DMS153 (cell line): ENCODE results near the gene C1QTNF12.
A peak's percentile ranks its signal among the peaks of the same experiment; 100 is the strongest.

ENCODE experiments used
- DNase-seq: peaks from one replicate; lab custom pipeline; 2025; lab: John Stamatoyannopoulos, UW

The C1QTNF12 gene

DNA sequence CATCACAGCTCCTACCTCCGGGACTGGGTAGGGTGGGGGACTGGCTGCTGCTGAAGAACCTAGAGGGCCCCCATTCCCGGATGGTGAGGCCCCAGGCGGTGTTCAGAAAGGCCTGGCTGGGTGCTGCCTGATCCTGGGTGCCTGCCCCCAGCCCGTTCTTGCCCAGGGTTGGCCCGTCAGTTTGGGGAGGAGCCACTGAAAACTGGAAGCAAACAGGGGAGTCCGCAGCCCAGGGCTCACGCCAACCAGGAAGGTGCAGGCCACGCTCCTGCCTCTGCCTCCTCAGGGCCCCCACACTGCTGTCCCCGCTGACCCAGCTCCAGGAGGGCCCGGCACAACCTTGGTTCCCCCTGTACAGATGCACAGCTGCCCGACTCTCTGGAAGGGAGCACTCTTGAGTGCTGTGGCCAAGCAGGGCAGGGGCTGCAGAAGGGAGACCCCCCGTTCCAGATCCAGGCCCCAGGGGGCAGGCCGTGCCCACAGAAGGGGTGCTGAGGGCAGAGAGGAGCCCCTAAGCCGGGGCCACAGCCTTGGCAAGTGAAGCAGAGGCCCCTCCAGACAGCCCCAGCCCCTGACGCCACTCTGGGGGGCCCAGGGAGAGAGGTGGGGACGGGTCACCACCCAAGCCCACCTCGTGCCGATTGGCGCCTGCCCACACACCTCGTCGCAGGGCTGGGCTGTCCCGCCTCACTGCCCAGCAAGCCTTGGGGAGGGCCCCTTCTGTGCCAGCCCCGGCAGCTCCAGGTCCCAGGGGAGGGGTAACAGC is 5.5 kb downstream of the C1QTNF12 start:
- DNase-seq, result no peak

DNA sequence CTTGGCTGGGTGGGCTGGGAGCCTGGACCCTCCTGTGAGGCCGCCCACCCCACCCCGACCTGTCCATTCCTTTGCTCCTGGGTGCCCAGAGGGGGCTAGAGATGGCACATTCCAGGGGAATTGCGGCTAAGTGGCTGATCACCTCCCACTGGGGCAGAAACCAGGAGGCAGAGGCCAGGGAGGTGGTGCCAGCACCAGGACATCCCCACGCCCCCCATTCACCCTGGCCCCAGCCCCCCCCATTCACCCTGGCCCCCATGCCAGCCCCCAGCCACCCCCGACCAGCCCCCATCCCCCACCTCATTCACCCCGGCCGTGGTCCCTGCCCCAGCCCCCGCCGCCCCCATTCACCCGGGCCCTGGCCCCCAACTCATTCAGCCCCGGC is 6.2 kb downstream of the C1QTNF12 start:
- no peak for DNase-seq

DNA sequence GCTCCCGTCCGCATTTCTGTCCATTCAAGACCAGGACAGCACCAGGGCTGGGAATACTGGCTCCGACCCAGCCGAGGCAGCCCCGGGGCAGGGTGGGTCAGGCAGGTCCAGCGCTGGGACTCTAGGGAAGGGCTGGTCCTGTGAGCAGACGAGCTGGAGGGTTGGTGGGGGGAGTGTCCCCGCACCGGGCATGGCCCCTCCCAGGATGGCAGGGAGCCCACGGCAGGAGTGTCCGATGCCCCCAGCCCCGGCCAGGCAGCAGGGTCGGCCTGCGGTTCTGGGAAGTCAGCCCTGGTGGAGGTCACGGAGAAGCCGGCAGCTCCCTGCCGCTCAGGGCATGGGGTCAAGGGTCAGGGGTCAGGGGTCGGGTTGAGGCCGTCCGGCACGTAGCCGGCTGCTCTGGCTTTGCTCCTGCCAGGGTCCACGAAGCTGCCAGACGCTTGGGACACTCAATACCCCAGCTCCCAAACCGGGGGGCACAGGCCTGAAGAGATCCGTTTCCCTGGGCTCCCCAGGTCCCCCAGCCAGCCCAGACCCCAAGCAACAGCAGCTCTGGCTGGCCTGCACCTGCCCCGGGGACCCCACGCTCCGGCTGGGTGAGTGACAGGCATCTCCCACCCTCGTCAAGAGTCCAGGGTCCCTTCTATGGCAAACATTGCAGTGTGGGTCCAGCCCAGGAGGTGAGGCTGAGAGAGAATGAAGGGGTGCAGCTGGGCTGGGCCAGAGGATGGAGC is 6.7 kb downstream of the C1QTNF12 start:
- no peak for DNase-seq

DNA sequence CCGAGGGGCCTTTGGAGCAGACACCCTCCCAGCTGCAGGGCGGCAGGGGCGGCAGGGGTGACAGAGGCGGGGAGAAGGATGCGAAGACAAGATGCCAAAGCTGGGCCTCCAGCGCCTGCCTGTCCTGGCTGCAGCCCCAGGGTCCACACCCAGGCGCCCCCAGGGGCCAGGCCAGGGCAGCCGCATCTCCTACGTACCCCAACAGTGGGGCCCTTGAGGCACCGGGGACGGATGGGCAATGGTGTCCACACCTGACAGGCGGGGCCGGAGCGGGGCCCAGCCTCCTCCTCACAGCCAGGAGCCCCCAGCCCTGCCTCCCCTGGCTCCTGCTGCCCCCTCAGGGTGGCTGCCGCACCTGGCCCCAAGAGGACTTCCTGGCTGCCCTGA is 7.3 kb downstream of the C1QTNF12 start:
- no peak for DNase-seq

DNA sequence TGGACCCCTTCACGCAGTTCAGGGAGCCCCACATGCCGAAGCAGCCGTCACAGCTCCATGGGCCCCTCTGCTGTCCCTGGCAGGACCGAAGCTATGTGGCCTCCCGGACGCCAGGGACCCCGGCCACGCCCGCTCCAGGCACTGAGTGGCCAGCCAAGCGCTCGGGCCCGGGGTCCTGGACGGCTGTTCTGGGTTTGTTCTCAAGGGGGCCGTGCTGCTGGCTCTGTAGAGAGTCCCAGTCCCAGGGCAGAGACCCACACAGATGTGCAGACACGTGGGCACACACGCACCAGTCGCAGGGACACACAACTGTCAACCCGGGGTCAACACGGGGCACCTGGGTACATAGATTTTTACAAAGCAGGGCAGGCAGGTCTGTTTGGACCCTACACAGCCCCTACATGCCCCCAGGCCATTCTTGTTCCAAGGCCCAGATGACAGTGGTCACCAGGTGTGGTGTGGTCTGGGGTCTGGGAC is 7.8 kb downstream of the C1QTNF12 start:
- no peak for DNase-seq

DNA sequence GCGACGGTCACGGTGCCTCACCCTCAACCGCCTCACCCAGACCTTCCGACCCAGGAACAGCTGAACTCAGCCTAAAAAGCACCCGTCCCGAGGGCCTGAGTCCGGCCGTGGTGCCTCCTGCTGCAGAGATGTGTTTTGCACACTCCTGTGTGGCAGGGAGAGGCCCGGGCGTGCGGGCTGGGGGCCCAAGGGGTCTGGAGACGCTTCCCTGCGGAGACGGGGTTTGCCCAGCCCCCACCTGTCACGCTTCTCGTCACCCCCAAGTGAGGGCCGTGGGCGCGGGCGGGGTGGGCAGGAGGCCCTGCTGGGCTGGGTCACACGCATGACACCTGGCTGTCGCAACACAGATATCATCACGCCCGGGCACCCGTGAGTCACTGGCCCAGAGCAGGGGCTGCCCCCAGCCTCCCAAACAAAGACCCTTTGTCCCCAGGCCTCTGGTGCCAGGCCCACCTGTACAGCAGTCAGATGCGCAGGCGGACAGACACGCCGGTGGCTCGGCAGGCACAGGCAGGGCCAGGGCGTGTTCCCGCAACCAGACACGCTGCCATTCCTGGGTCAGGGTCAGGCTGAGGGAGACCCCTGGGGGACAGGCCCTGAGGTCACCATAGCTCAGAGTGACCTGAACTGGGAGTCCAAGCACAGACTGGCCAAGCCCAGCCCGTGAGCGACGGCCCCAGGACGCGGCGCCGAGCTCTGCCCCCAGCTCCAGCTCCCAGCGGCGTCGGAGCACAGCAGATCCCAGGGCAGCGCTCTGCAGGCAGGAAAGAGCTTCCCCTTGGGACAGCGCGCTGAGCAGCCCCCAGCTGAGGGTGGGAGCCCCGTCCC is 8.4 kb downstream of the C1QTNF12 start:
- DNase-seq, result no peak

DNA sequence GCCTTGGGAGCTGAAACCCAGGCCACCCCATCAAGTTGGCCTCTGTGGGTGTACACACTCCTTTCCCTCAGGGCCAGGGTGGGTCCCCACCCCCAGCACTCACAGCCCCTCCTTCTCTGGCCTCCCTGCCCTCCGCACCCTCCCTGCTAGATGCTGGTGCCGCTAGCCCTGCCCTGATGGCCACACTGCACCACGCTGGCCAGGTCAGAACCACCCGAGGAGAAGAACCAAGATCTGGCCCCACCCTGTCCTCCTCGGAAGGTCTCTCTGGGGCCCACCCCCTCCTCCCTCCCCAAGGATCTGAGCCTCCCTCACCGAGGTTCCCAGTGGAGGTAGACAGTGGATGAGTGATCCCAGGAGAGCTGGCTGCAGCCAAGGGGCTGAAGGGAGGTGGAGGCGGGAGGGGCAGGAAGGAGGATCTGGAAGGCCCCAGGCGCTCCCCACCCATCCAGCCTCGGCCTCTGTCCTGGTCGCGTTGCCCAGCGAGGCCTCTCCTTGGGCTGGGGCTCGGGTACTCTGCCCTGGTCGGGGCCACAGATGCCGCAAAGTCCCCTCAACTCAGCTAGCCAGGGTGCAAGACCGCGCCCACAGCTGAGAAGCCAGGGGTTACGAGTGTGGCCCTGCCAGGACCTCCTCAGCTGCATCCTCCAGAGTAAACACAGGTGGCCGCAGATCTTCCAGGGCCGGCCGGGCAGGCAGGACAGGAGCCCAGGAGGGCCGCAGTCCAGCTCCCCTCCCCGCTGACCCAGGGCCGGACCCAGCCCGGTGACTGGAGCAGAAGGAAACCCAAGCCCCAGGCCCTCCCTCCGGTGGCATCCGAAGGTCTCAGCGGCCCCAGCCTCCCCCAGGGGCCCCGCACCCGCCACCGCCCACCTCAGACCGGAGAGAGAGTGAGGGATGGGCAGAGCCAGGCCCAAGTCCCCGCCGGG is 9.3 kb downstream of the C1QTNF12 start:
- no peak for DNase-seq

DNA sequence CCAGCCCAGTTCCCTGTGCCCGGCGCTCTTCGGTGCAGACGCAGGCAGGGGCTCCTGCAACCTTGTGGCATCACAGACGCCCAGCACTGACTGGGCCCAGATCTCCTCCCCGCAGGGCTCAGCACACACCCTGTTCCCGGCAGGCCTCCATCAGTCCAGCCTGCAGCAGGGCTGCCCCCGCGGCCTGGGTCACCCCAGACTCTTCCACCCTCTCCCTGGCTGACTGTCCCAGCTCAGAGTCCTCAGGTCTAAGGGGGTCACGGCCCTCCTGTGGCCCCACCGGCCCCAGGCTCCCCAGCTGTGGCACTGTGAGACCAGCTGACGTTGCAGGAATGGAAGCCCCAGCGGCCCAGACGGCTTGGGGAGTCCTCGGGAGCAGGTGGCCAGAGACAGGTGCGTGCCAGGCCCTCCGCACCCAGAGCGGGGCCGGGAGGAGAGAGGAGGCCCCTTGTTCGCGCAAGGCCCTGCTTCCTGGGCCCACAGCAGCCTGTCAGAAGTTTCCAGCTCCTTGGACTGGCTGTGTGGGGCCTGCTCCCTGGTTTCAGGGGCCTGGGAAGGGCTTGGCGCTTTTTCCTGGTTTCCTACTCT is 10.3 kb downstream of the C1QTNF12 start:
- no peak for DNase-seq

DNA sequence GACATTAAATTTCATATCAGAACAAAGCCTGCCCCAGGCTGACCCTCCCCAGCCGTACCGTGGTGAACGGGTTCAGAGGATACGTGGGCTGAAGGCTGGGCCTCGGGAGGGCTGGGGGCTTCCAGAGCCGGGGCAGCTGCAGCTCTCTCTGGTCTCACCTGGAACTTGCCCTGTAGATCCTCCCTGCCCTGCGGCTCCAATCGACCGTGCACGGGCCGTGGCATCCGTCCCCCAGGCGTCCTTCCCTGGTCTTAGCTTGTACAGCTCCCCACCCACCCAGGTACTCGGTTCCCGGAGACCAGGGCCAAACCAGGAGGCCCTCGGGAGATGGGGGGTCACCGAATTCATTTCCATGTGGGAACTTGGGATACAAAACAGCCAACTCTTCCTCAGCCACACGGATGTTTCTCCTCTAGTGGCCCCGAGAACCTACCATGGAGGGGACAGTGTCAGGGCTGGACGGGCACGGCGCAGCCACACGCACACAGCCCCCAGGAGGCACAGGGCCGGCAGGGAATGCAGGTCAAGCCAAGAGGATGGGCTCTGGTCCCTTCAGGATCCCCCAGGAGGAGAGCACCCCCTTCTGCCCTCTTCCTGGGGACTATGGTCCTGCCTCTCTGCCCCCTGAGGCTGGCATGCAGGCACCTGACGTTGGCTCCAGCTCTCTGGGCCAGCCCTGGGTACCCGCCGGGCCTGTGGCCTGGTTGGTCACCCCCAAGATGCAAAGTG is 11.3 kb downstream of the C1QTNF12 start:
- no peak for DNase-seq

DNA sequence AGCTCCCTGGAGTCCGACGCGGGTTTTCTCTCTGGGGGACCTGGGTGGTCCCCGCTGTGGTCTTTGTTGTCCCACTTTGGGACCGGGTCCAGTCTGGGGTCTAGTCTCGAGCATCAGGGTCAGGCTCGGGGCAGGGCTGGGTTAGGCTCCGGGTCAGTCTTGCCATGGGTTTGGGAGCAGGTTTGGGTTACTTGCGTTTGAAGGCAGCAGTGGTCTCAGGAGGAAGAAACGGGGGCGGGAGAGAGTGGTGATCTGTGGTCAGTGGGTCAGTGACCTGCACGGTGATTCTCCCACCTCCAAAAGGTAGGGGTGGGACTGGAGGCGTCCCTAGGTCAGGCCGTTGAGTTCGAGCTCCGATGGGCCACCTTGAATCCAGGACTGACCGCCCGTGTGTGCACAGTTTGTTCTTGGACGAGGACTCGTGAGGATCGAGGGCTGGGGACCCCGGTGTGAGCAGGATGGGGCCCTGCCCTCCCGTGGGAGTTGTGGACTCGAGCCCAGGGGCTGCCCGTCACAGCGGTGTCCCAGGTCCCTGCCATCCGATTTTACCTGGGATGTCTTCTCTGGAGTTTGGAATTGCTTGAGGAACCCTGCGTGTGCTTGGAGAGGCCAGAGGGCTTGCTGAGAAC is 12.2 kb downstream of the C1QTNF12 start:
- DNase-seq, result no peak

DNA sequence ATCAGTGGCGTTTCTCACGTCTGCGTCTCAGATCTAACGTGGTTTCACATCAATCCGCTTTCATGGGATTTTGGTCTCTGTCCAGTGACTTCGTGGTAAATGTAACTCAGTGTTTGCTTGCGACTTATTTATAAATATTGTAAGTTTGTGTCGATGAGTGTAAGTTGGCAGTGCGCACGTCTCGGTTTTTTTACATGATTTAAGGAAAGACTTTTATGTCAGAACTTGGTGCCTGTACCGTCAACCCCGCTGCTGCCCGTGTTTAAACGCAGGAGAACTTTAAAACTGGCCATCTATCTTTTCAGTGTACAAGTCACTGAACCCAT is 13.0 kb downstream of the C1QTNF12 start:
- DNase-seq, result no peak

DNA sequence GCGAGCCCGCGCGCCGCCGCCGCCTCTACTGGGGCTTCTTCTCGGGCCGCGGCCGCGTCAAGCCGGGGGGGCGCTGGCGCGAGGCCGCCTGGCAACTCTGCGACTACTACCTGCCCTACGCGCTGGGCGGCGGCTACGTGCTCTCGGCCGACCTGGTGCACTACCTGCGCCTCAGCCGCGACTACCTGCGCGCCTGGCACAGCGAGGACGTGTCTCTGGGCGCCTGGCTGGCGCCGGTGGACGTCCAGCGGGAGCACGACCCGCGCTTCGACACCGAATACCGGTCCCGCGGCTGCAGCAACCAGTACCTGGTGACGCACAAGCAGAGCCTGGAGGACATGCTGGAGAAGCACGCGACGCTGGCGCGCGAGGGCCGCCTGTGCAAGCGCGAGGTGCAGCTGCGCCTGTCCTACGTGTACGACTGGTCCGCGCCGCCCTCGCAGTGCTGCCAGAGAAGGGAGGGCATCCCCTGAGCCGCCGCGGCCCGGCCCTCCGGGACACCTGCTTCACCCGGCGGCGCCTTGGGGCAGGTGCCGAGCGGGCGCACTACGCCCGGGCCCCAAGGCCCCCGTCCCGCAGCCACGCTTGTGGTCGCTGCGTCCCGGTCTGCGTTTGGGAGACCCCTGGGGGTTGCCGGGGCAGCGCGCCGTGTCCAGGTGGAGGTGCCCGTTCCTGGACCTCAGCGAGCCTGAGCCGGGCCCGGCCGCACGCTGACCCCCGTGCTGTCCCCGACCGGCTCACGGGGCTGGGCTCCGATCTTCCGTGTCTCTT is 13.5 kb downstream of the C1QTNF12 start:
- no peak for DNase-seq

DNA sequence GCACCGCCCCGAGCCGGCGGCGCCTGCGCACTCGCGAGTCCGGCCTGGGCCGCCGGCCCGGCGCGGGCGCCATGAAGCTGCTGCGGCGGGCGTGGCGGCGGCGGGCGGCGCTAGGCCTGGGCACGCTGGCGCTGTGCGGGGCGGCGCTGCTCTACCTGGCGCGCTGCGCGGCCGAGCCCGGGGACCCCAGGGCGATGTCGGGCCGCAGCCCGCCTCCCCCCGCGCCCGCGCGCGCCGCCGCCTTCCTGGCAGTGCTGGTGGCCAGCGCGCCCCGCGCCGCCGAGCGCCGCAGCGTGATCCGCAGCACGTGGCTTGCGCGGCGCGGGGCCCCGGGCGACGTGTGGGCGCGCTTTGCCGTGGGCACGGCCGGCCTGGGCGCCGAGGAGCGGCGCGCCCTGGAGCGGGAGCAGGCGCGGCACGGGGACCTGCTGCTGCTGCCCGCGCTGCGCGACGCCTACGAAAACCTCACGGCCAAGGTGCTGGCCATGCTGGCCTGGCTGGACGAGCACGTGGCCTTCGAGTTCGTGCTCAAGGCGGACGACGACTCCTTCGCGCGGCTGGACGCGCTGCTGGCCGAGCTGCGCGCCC is 14.2 kb downstream of the C1QTNF12 start, which contains the start of gene B3GALT6:
Gene B3GALT6 (plus strand): TSS at position 30 of the 588 bp plus-strand sequence. CDS start 42 bp downstream, at position 72.
- no peak for DNase-seq

DNA sequence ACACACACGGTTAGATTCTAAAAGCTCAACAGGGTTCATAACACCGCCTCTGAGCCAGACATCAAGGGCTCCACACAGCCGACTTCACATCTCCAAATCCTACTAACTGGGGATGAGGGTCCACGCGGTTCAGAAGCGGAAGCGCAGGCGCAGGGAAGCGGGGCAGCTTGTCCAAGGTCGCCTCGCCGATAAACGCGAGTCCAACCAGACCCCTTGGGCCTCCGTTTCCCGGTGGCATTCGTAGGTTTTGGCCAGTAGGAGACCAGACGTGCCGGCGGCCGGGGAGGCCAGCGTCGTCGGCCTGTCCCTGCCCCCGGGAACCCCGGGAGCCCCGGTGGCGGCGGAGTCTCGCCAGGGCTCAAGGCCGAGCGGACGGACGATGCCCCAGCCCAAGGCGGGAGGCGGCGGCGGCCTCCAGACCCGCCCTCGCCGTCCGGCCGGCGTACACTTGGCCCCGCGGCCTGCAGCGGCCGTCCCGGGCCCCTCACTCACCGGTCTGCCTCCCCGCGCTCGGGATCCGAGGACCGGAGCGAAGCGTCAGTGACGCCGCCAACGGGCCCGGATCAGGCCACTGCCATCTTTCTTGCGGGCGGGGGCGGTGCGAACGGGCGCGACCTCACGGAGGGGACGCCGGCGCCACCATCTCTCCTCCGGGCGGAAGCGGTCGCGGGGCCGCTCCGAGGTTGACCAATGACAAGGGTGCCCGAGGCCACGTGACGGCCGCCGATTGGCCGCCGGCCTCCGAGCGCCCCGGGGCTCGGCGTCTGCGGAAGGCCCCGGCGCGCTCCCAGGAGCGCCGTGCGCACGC is 14.9 kb downstream of the C1QTNF12 start, which contains the start of gene SDF4:
Gene SDF4 (minus strand): TSS at position 602 of the 808 bp plus-strand sequence. CDS start 3,229 bp downstream, outside the sequence.
- DNase-seq, result peak; percentile 98

DNA sequence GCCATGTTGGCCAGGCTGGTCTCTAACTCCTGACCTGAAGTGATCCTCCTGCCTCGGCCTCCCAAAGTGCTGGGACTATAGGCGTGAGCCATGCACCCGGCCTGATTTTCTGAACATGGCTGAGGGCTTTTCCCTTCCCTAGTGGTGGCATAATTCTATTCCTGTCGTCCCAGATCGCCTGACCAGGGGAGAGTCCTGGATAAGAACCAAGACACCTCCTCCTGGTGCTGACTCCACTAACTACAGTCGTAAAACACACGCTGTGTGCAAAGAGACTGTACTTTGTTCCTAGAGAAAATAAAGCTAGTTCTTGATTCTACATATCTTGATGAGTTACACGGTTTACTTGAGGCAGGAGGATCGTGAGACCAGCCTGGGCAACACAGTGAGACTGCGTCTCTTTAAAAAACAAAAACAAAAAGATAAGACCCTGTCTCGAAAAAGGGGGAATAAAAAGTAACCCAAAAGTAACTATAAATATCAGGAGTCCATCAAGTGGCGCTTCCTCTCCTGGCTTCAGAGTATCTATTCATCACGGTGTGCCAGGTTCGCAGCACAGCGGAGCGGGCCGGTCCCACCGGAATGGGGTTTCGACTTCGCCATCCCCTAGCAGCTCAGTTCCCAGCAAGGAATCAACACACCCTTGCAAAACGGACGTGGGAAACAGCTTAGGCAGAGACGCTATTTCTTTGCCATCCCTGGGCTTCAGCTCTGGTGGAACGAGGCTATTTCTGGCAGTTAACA is 15.7 kb downstream of the C1QTNF12 start:
- no peak for DNase-seq

DNA sequence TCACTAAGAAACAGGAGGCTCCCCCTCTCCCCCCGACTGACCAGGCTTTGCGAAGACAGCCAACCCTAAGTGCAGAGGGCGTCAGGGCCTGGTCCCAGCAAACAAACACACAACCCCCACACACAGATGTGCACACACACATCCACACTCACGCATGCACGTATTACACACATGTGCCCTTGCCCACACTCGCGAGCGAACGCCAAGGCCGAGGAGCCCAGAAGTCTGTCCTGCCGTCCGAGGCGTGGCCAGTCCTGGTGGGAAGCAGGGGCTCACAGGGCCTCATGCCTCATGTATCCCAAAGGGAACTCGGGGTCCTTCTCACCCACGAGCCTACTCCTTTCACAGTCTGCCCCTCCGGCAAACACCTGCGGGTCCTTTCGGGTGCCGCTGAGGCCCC is 16.8 kb downstream of the C1QTNF12 start:
- no peak for DNase-seq
